Muscle layer of duodenum (tissue), 2 donors: Measurements from ENCODE around the gene GNG2.

Experiments used
- H3K27ac ChIP-seq: one replicate; pipeline ENCODE4 v1.7.0; 2013; ENCODE audit warnings: mild to moderate bottlenecking, low read length
- H3K27me3 ChIP-seq: one replicate; pipeline ENCODE4 v1.7.0; 2013; ENCODE audit warnings: low read depth, mild to moderate bottlenecking, control low read depth, low read length
- H3K36me3 ChIP-seq, 2 donors: one replicate each; pipeline ENCODE4 v1.7.0; 2013; ENCODE audit warnings: low read length in 2 of 2, control low read depth in 1 of 2, mild to moderate bottlenecking in 1 of 2; ENCODE audit not compliant: insufficient read depth in 2 of 2, control insufficient read depth in 1 of 2
- H3K4me1 ChIP-seq, 2 donors: one replicate each; pipeline ENCODE4 v1.7.0; 2013; ENCODE audit warnings: low read length in 2 of 2, mild to moderate bottlenecking in 2 of 2, control low read depth in 1 of 2, moderate library complexity in 1 of 2; ENCODE audit not compliant: insufficient read depth in 2 of 2, control insufficient read depth in 1 of 2
- H3K4me3 ChIP-seq, 2 donors: one replicate each; pipeline ENCODE4 v1.7.0; 2013; ENCODE audit warnings: low read length in 2 of 2, low read depth in 1 of 2, mild to moderate bottlenecking in 1 of 2
- H3K9me3 ChIP-seq, 2 donors: one replicate each; pipeline ENCODE4 v1.7.0; 2013; ENCODE audit warnings: low read length in 2 of 2, control low read depth in 1 of 2, mild to moderate bottlenecking in 1 of 2; ENCODE audit not compliant: control insufficient read depth in 1 of 2
- donor health status: healthy.

GNG2 gene

GRCh38 chr14:52012635-52013034 lies 152.2 kb downstream of the GNG2 start:
- Histone ChIP-seq H3K36me3 (peaks cover 35 to 42% of the 10 kb centered on the region in 2 donors), H3K27me3 (no peaks in the 10 kb centered on the region), H3K4me1 (peaks cover 0 to 6% of the 10 kb centered on the region in 2 donors)

GRCh38 chr14:52013984-52014600 lies 153.7 kb downstream of the GNG2 start:
- H3K4me1 ChIP-seq = peaks cover 0 to 6% of the 10 kb centered on the region in 2 donors
- H3K4me3 ChIP-seq = no peak overlapping the region
- no peak overlapping the region for H3K27ac ChIP-seq
- no peaks in the 10 kb centered on the region for H3K9me3 ChIP-seq
- H3K27me3 ChIP-seq = no peaks in the 10 kb centered on the region
- peaks cover 27 to 33% of the 10 kb centered on the region in 2 donors for H3K36me3 ChIP-seq

More at GRCh38 chr14:52012635-52013034, 152.2 kb downstream of the GNG2 start:
- Histone ChIP-seq H3K9me3 (no peaks in the 10 kb centered on the region), H3K4me3 (no peak overlapping the region), H3K27ac (no peak overlapping the region)

GRCh38 chr14:52014601-52015267 lies 154.3 kb downstream of the GNG2 start:
- no peak overlapping the region for H3K27ac ChIP-seq
- peaks cover 0 to 6% of the 10 kb centered on the region in 2 donors for H3K4me1 ChIP-seq

GRCh38 chr14:52015411-52016030 lies 155.1 kb downstream of the GNG2 start:
- Histone ChIP-seq H3K4me3 (no peak overlapping the region), H3K27me3 (no peaks in the 10 kb centered on the region), H3K27ac (no peak overlapping the region), H3K36me3 (peaks cover 27 to 34% of the 10 kb centered on the region in 2 donors), H3K9me3 (no peaks in the 10 kb centered on the region), H3K4me1 (peaks cover 0 to 6% of the 10 kb centered on the region in 2 donors)

More at GRCh38 chr14:52014601-52015267, 154.3 kb downstream of the GNG2 start:
- H3K36me3 ChIP-seq = peaks cover 30 to 33% of the 10 kb centered on the region in 2 donors
- no peak overlapping the region for H3K4me3 ChIP-seq
- no peaks in the 10 kb centered on the region for H3K9me3 ChIP-seq
- H3K27me3 ChIP-seq = no peaks in the 10 kb centered on the region

GRCh38 chr14:52018252-52018651 lies 157.8 kb downstream of the GNG2 start:
- Histone ChIP-seq H3K36me3 (peaks cover 14 to 16% of the 10 kb centered on the region in 2 donors), H3K27me3 (no peaks in the 10 kb centered on the region), H3K9me3 (no peaks in the 10 kb centered on the region), H3K27ac (no peak overlapping the region), H3K4me3 (no peak overlapping the region), H3K4me1 (peaks cover 0 to 9% of the 10 kb centered on the region in 2 donors)

GRCh38 chr14:52018970-52019369 lies 158.6 kb downstream of the GNG2 start:
- Histone ChIP-seq H3K4me1 (peaks cover 0 to 16% of the 10 kb centered on the region in 2 donors), H3K9me3 (no peaks in the 10 kb centered on the region), H3K27me3 (no peaks in the 10 kb centered on the region), H3K4me3 (no peak overlapping the region), H3K27ac (no peak overlapping the region), H3K36me3 (peaks cover 14 to 16% of the 10 kb centered on the region in 2 donors)
